Measurements from ENCODE around the gene CYB5D1.
"Not testable (repeated sequence)": the region's sequence is repeated elsewhere in the genome, so short reads cannot be mapped to it uniquely, and the experiment has no call there.

Gene CYB5D1

DNA sequence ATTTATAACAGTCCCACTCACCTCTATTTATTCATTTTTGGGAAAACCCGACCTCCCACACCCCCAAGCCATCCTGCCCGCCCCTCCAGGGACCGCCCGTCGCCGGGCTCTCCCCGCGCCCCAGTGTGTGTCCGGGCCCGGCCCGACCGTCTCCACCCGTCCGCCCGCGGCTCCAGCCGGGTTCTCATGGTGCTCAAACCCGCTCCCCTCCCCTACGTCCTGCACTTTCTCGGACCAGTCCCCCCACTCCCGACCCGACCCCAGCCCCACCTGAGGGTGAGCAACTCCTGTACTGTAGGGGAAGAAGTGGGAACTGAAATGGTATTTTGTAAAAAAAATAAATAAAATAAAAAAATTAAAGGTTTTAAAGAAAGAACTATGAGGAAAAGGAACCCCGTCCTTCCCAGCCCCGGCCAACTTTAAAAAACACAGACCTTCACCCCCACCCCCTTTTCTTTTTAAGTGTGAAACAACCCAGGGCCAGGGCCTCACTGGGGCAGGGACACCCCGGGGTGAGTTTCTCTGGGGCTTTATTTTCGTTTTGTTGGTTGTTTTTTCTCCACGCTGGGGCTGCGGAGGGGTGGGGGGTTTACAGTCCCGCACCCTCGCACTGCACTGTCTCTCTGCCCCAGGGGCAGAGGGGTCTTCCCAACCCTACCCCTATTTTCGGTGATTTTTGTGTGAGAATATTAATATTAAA is 3.6 kb upstream of the CYB5D1 start:
- Histone ChIP-seq H3K4me3 (ENCODE audit: low read depth, low read length) (peak overlapping the region; percentile 79), H3K27ac (ENCODE audit: low read depth, low read length) (no peak overlapping the region), H3K9me3 (ENCODE audit: control insufficient read depth, insufficient read depth, low read depth, low read length) (no peaks in the 10 kb centered on the region), H3K9ac (ENCODE audit: low read length) (no peak overlapping the region), H3K36me3 (ENCODE audit: control insufficient read depth, insufficient read depth, low read length) (peaks cover 22% of the 10 kb centered on the region; the same call in 1 of the 2 replicates), H3K4me1 (ENCODE audit: control insufficient read depth, insufficient read depth, low read length) (peaks cover 28% of the 10 kb centered on the region), H3K27me3 (ENCODE audit: control insufficient read depth, insufficient read depth, low read length) (peaks cover 47% of the 10 kb centered on the region)

DNA sequence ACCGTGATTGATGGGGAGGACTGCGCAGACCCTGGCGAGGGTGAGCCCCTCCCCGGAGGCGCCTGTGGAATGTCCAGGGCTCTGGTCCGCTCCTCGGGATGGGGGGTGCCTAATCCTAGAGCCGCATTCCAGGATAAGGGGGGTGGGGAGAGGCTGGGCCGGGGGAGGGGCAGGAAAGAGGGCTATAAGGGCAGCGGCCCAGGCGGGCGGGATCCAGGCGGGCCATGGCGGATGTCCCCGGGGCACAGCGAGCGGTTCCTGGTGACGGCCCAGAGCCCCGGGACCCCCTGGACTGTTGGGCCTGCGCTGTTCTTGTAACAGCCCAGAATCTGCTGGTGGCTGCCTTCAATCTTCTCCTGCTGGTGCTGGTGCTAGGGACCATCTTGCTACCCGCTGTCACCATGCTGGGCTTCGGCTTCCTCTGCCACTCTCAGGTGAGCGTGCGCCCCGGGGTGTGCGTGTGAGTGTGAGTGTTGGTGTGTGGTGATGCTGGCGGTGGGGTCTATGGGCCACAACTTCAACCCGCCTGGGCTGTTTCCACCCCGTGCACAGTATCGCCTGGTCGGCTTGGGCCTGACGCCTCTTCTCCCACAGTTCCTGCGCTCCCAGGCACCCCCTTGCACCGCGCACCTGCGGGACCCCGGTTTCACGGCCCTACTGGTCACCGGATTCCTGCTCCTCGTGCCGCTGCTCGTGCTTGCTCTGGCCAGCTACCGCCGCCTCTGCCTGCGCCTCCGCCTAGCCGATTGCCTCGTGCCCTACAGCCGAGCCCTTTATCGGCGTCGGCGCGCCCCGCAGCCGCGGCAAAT is 2.7 kb upstream of the CYB5D1 start, which contains the start of gene TMEM88:
TMEM88 (plus strand) TSS at position 216 of the 809 bp plus-strand sequence; CDS start at position 225, 9 bp downstream.
- peaks cover 28% of the 10 kb centered on the region for H3K4me1 ChIP-seq (ENCODE audit: control insufficient read depth, insufficient read depth, low read length)
- H3K27me3 ChIP-seq (ENCODE audit: control insufficient read depth, insufficient read depth, low read length), result peaks cover 47% of the 10 kb centered on the region
- H3K9ac ChIP-seq (ENCODE audit: low read length), result peak within 1 kb of the TSS; percentile 64
- no peak within 1 kb of the TSS for H3K27ac ChIP-seq (ENCODE audit: low read depth, low read length)
- peak within 1 kb of the TSS; percentile 79 for H3K4me3 ChIP-seq (ENCODE audit: low read depth, low read length)
- H3K36me3 ChIP-seq (ENCODE audit: control insufficient read depth, insufficient read depth, low read length), result peaks cover 14% of the 10 kb centered on the region; the same call in 1 of the 2 replicates
- no peaks in the 10 kb centered on the region for H3K9me3 ChIP-seq (ENCODE audit: control insufficient read depth, insufficient read depth, low read depth, low read length)

DNA sequence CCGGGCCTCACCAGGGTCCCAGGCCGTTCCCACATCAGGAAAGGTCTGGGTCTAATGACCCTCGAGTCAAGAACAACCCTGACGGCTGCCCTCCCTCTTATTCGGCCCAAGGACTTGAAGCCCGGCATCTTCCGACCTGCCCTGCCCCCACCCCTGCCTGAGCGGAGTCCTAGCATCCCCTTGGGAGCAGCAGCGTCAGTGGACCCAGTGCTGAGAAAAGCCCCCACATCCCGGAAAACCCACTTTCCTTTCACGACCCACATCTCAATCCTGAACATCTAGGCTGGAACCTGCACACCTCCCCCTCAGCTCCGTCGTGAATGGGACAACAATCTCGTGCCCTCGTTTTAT is 2.2 kb upstream of the CYB5D1 start:
- Histone ChIP-seq H3K27ac (ENCODE audit: low read depth, low read length) (no peak overlapping the region), H3K9ac (ENCODE audit: low read length) (peak overlapping the region; percentile 64), H3K27me3 (ENCODE audit: control insufficient read depth, insufficient read depth, low read length) (peaks cover 47% of the 10 kb centered on the region), H3K36me3 (ENCODE audit: control insufficient read depth, insufficient read depth, low read length) (peaks cover 18% of the 10 kb centered on the region), H3K4me3 (ENCODE audit: low read depth, low read length) (peak overlapping the region; percentile 79), H3K9me3 (ENCODE audit: control insufficient read depth, insufficient read depth, low read depth, low read length) (no peaks in the 10 kb centered on the region), H3K4me1 (ENCODE audit: control insufficient read depth, insufficient read depth, low read length) (peaks cover 28% of the 10 kb centered on the region)

DNA sequence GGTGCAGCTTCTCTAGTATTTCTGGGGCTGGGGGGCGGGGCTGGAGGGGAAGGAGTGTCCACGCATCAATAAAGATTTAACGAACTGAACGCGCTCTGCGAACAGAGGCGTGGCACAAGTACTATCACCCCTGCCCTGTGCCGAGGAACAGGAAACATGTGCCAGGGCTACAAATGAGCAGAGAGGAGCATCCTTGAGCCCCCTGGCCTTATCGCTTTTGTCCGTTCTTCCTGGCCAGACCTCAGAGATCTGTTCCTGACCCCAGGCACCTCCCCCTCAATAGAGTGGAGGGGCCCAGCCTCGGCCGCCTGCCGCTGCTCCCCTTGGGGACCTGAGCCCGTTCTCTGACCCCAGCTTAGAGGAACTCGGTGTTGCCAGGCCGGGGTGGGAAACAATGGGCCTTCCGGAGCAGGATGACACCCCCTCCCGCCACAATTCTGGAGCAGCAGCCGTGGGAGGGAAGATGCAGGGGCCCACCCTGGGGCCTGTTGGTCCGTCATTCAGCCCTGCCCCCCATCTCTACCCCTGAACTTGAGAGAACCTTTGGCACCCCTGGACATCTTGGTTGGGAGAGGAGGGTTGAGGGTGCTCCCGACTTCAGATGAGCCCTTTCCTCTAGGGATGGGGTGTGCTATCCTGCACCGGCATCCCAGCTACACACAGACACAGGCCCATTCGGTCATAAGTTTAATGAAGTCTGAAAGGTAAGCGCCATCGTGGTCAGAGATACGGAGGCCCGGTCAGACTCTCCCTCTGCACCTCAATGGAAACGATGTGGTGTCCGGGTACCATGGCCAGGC is 1.6 kb upstream of the CYB5D1 start:
- peaks cover 47% of the 10 kb centered on the region for H3K27me3 ChIP-seq (ENCODE audit: control insufficient read depth, insufficient read depth, low read length)
- H3K9ac ChIP-seq (ENCODE audit: low read length), result peak overlapping the region; percentile 93
- peaks cover 28% of the 10 kb centered on the region for H3K4me1 ChIP-seq (ENCODE audit: control insufficient read depth, insufficient read depth, low read length)
- peaks cover 18% of the 10 kb centered on the region for H3K36me3 ChIP-seq (ENCODE audit: control insufficient read depth, insufficient read depth, low read length)
- no peak overlapping the region for H3K27ac ChIP-seq (ENCODE audit: low read depth, low read length)
- H3K4me3 ChIP-seq (ENCODE audit: low read depth, low read length), result peak overlapping the region; percentile 79
- no peaks in the 10 kb centered on the region for H3K9me3 ChIP-seq (ENCODE audit: control insufficient read depth, insufficient read depth, low read depth, low read length)

DNA sequence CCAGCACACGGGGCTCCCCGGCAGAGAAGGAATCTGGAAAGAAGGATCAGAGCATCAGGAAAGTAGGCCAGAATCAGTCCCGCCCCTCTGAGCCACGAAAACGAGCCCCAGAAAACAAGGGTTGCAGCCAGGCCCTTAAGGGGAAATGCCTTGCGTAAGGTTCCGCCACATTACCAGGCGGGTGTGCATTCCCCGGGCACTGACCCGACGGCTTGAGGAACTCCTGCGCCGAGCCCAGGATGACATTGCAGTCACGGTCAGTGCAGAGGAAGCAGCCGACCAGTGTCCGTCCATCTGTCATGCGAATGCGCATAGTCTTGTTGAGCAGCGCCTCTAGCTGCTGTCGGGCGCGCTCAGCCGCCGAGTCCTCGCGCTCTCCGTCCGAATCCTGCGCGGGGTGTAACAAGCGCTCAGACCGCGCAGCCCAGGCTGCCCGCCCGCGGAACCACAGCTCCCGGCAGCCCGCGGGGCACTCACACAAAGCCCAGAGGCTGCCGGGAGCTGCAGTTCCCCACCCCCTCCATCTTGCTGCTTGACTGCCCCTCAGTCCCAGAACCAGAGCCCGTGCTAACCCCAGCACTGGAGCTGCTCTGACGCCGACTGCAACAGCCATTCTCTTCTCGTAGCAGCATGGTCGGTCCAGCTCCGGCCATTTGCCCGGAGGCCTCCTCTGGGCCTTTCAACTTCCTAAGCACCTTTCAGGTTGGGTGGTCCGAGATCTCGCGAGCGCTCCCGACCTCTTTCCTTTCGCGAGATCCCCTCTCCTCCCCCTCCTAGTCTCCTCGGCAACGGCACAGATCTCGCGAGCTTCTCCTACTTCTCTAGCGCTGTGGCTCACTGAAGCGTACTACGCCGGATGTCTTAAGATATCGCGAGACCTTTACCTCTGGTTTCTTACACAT is 741 bp upstream of the CYB5D1 start, which contains the start of gene NAA38:
NAA38 (minus strand) TSS at position 749 of the 902 bp plus-strand sequence; CDS start at position 653, 96 bp downstream.
- H3K4me3 ChIP-seq (ENCODE audit: low read depth, low read length), result peak within 1 kb of the TSS; percentile 79
- peaks cover 24% of the 10 kb centered on the region for H3K36me3 ChIP-seq (ENCODE audit: control insufficient read depth, insufficient read depth, low read length)
- peaks cover 26% of the 10 kb centered on the region for H3K4me1 ChIP-seq (ENCODE audit: control insufficient read depth, insufficient read depth, low read length)
- no peaks in the 10 kb centered on the region for H3K9me3 ChIP-seq (ENCODE audit: control insufficient read depth, insufficient read depth, low read depth, low read length)
- peak within 1 kb of the TSS; percentile 90 for H3K27ac ChIP-seq (ENCODE audit: low read depth, low read length)
- H3K9ac ChIP-seq (ENCODE audit: low read length), result peak within 1 kb of the TSS; percentile 93
- H3K27me3 ChIP-seq (ENCODE audit: control insufficient read depth, insufficient read depth, low read length), result peaks cover 44% of the 10 kb centered on the region

DNA sequence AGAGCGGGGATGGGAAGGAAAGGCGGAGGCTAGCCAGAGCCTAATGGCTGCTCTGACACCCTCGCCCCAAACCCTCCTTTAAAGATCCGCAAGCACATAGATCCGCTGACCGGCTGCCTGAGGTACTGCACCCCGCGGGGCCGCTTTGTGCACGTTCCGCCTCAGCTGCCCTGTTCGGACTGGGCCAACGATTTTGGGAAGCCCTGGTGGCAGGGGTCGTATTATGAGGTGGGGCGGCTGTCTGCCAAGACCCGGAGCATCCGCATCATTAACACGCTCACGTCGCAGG is 663 bp downstream of the CYB5D1 start:
- peaks cover 30% of the 10 kb centered on the region for H3K27me3 ChIP-seq (ENCODE audit: control insufficient read depth, insufficient read depth, low read length)
- H3K27ac ChIP-seq (ENCODE audit: low read depth, low read length), result no peak overlapping the region
- peaks cover 17% of the 10 kb centered on the region for H3K4me1 ChIP-seq (ENCODE audit: control insufficient read depth, insufficient read depth, low read length)
- H3K9ac ChIP-seq (ENCODE audit: low read length), result peak overlapping the region; percentile 93
- H3K4me3 ChIP-seq (ENCODE audit: low read depth, low read length), result peak overlapping the region; percentile 79
- peaks cover 18% of the 10 kb centered on the region for H3K36me3 ChIP-seq (ENCODE audit: control insufficient read depth, insufficient read depth, low read length)
- H3K9me3 ChIP-seq (ENCODE audit: control insufficient read depth, insufficient read depth, low read depth, low read length), result no peaks in the 10 kb centered on the region

DNA sequence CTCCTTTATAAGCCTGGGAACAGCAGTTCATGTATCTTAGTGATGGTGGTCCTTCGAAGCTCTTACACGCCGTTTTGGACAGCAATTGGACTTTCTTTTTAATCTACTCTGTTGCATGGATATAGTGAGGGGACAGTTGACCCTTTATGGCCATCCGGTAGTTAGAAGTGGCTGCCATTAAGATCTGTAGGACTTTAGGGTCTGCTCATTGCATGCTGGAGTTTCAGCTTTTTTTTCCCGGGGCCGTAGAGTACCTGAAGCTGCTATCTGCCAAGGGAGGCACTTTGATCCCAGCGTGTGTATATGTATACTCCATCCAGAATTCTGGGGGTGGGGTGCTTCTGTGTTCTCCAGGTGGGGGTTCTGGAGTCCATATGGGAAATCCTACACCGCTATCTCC is 1.2 kb downstream of the CYB5D1 start:
- H3K4me3 ChIP-seq (ENCODE audit: low read depth, low read length), result peak overlapping the region; percentile 79
- H3K27ac ChIP-seq (ENCODE audit: low read depth, low read length), result no peak overlapping the region
- peaks cover 25% of the 10 kb centered on the region for H3K27me3 ChIP-seq (ENCODE audit: control insufficient read depth, insufficient read depth, low read length)
- H3K4me1 ChIP-seq (ENCODE audit: control insufficient read depth, insufficient read depth, low read length), result peaks cover 17% of the 10 kb centered on the region
- no peaks in the 10 kb centered on the region for H3K9me3 ChIP-seq (ENCODE audit: control insufficient read depth, insufficient read depth, low read depth, low read length)
- H3K36me3 ChIP-seq (ENCODE audit: control insufficient read depth, insufficient read depth, low read length), result peaks cover 21% of the 10 kb centered on the region
- H3K9ac ChIP-seq (ENCODE audit: low read length), result peak overlapping the region; percentile 93

DNA sequence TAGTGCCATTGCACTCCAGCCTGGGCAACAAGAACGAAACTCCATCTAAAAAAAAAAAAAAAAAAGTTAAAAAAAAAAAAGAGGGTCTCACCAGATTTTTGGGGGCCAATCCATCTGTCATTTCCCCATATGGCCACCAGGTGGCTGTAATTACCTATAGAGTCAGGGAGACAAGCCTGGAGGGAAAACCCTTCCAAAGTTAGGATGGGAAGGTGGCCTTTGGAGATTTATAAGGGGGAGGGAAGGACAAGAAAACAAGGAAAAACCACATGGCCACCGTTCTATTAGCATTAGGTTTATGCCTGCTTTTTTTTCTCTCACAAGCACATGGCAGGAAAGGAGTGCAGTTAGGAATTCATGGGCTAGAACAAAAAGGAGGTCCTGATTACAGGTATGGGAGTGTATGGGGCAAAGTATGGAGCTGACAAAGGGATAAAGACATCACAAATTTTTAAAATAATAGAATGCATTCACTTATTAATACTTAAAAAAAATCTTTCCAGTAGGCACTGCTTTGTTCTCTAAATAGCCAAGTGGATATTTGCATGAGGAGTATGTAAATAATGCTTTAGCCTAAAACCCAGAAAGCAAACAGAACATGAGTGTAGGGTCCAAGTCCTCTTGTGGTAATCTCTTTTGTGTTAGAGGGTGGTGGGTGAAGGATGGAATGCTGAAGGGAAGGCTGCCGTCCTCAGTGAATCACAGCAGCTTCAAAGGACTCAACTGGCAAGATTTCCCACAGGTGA is 5.1 kb downstream of the CYB5D1 start:
- Histone ChIP-seq H3K27me3 (ENCODE audit: control insufficient read depth, insufficient read depth, low read length) (no peaks in the 10 kb centered on the region), H3K27ac (ENCODE audit: low read depth, low read length) (no peak overlapping the region), H3K9me3 (ENCODE audit: control insufficient read depth, insufficient read depth, low read depth, low read length) (no peaks in the 10 kb centered on the region), H3K4me3 (ENCODE audit: low read depth, low read length) (no peak overlapping the region), H3K36me3 (ENCODE audit: control insufficient read depth, insufficient read depth, low read length) (peaks cover 22% of the 10 kb centered on the region), H3K9ac (ENCODE audit: low read length) (no peak overlapping the region), H3K4me1 (ENCODE audit: control insufficient read depth, insufficient read depth, low read length) (peaks cover 5% of the 10 kb centered on the region; the same call in 1 of the 2 replicates)

DNA sequence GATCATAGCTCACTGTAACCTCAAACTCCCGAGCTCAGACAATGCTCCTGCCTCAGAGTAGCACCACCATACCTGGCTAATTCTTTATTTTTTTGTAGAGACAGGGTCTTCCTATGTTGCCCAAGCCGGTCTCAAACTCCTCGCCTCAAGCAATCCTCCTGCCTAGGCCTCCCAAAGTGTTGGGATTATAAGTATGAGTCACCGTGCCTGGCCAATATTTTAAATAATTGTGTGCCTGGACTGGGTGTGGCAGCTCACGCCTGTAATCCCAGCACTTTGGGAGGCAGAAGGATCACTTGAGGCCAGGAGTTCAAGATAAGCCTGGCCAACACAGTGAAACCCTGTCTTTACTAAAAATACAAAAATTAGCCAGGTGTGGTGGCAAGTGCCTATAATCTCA is 6.6 kb downstream of the CYB5D1 start:
- not testable (repeated sequence) for H3K4me1 ChIP-seq (ENCODE audit: control insufficient read depth, insufficient read depth, low read length)

More for the DNA sequence above, 6.6 kb downstream of the CYB5D1 start:
- not testable (repeated sequence) for H3K27ac ChIP-seq (ENCODE audit: low read depth, low read length); H3K27me3 ChIP-seq (ENCODE audit: control insufficient read depth, insufficient read depth, low read length); H3K9me3 ChIP-seq (ENCODE audit: control insufficient read depth, insufficient read depth, low read depth, low read length); H3K4me3 ChIP-seq (ENCODE audit: low read depth, low read length); H3K9ac ChIP-seq (ENCODE audit: low read length)
- H3K36me3 ChIP-seq (ENCODE audit: control insufficient read depth, insufficient read depth, low read length), result peaks cover 22% of the 10 kb centered on the region

Data from HUES6 (cell line).